Omental fat pad (tissue), 4 donors: ENCODE results near the gene ASCC3. TPM values are rescaled to one million over a fixed set of nuclear protein-coding genes. Genes with fewer than 3 reads are reported as not detected.

Source experiments
- ATAC-seq: fragments of 150-250 bp; one replicate; pipeline ENCODE4 v1.9.1; 2016; ENCODE audit warnings: mild to moderate bottlenecking, moderate library complexity; ENCODE audit not compliant: low FRiP score
- DNase-seq: peaks from one replicate; pipeline ENCODE4 v3.0.0-alpha.2; 2019; ENCODE audit warnings: low spot score
- total RNA-seq, 4 donors: library from RNA; depleted of rRNA; stranded (reverse); fragments of >200 nt; gene quantifications; one replicate each; pipeline ENCODE4 v1.1.0, GENCODE V29; 2016
- TF ChIP-seq, protein P1 (sequence below), 3 donors: fragments of 450-650 bp; IDR thresholded peaks; one replicate each; pipeline ENCODE4 v1.5.1; 2016 to 2017; ENCODE audit warnings: antibody characterized with exemption in 3 of 3, mild to moderate bottlenecking in 3 of 3, moderate library complexity in 2 of 3

Gene ASCC3
- total RNA-seq, 4 donors from 2014 or later: 20.1 to 44.8 (median 25.9) TPM

GRCh38 chr6:100464903-100465700 is 416.0 kb downstream of the ASCC3 start, which contains the start of gene SIM1:
Gene SIM1, minus strand, starts transcription at chr6:100464921. Its CDS starts 1,453 bp downstream, at chr6:100463468.
- DNase-seq (no peak), ATAC-seq (no peak)
- TF ChIP-seq, protein P1, sequence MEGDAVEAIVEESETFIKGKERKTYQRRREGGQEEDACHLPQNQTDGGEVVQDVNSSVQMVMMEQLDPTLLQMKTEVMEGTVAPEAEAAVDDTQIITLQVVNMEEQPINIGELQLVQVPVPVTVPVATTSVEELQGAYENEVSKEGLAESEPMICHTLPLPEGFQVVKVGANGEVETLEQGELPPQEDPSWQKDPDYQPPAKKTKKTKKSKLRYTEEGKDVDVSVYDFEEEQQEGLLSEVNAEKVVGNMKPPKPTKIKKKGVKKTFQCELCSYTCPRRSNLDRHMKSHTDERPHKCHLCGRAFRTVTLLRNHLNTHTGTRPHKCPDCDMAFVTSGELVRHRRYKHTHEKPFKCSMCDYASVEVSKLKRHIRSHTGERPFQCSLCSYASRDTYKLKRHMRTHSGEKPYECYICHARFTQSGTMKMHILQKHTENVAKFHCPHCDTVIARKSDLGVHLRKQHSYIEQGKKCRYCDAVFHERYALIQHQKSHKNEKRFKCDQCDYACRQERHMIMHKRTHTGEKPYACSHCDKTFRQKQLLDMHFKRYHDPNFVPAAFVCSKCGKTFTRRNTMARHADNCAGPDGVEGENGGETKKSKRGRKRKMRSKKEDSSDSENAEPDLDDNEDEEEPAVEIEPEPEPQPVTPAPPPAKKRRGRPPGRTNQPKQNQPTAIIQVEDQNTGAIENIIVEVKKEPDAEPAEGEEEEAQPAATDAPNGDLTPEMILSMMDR (IDR thresholded peaks at IDR 0.05): no peak

- no peak for DNase-seq
- TF ChIP-seq, protein P1 (IDR thresholded peaks at IDR 0.05): no peak
- ATAC-seq: no peak
Measured at GRCh38 chr6:100464162-100464851, 416.8 kb downstream of the ASCC3 start.

GRCh38 chr6:100463630-100464161 is 417.4 kb downstream of the ASCC3 start:
- DNase-seq: no peak
- TF ChIP-seq, protein P1 (IDR thresholded peaks at IDR 0.05): no peak
- no peak for ATAC-seq

GRCh38 chr6:100462706-100463629 is 418.2 kb downstream of the ASCC3 start:
- ATAC-seq: no peak
- no peak for DNase-seq
- TF ChIP-seq, protein P1 (IDR thresholded peaks at IDR 0.05): no peak

DNA sequence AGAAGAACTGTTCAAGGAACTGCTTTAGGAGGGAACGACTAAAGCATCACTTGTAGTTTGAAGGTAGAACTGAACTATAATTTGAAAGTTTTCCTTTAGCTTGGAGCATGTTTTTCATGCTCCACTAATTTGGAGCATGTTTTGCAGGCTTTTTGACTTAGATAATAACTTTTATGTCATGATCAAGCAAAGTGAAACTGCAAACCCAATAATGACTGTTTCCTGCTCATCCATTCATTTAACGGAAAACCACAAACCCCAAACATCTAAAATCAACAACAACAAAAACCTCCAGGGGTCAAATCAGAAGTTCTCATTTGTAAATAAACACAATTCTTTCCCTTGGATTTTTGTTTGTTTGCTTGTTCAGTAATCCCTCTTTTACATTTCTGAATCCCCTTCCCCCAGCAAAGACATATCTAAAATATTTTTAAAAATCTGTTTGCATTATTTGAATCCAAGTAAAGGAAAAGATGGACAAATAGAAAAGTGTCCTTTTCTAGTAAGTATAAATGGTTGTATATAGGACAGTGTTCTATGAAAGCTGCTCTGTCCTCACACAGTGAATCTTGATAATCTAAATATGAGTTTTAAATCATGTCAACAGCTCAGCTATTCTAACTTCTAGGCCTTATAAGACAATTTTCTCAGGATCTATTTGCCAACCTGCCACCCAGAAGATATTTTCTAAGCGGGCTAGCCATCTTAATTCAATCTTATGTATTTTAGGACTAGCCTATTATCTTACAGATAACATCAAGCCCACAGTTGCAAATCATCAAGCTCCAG is 419.0 kb downstream of the ASCC3 start:
- ATAC-seq: no peak
- TF ChIP-seq, protein P1 (IDR thresholded peaks at IDR 0.05): no peak
- no peak for DNase-seq
